ENCODE data around the gene ELMO1. TPM values are rescaled to one million over a fixed set of nuclear protein-coding genes. Genes with fewer than 3 reads are reported as not detected.

Gene ELMO1
- total RNA-seq, 1 experiment from 2014 or later: 7.8 TPM

- H2BK20ac ChIP-seq (ENCODE audit: low read depth, low read length, poor library complexity, severe bottlenecking): no peak overlapping the region
- H4K91ac ChIP-seq (ENCODE audit: insufficient read length, low read depth, low read length): no peak overlapping the region
- H3K56ac ChIP-seq (ENCODE audit: insufficient read length, low read depth, low read length): no peak overlapping the region
- H3K4me3 Mint-ChIP-seq: no peak overlapping the region
- no peak overlapping the region for H3K4me2 ChIP-seq (ENCODE audit: insufficient read depth, insufficient read length, low read length)
- no peak overlapping the region for H2BK5ac ChIP-seq (ENCODE audit: insufficient read length, low read length)
- no peak overlapping the region for H3K27ac ChIP-seq (ENCODE audit: insufficient read length, low read depth, low read length)
- H3K4me1 Mint-ChIP-seq: peaks cover 17 to 35% of the 10 kb centered on the region in 2 experiments
- H4K5ac ChIP-seq (ENCODE audit: insufficient read length, low read depth, low read length): no peak overlapping the region
- H3K9me3 Mint-ChIP-seq: no peaks in the 10 kb centered on the region
- no peak overlapping the region for H3T11ph ChIP-seq (ENCODE audit: low read length)
- H4K20me1 ChIP-seq (ENCODE audit: control insufficient read depth, insufficient read depth, insufficient read length): no peaks in the 10 kb centered on the region
- H3K27me3 Mint-ChIP-seq (ENCODE audit: low read depth): no peaks in the 10 kb centered on the region
- H3K4me1 ChIP-seq (ENCODE audit: insufficient read depth, low read length): 0 out of 2 replicates have a peak, but pooled peaks cover 2% of the 10 kb centered on the region
- TF ChIP-seq CTCF (conservative IDR thresholded peaks at IDR 0.05): no peak
- H3K27me3 ChIP-seq (ENCODE audit: insufficient read depth, low read length): no peaks in the 10 kb centered on the region
- no peak for DNase-seq
- no peaks in the 10 kb centered on the region for H3K79me1 ChIP-seq (ENCODE audit: insufficient read depth, low read depth, low read length, poor library complexity, severe bottlenecking)
- H3K79me2 ChIP-seq (ENCODE audit: insufficient read depth, low read length): no peaks in the 10 kb centered on the region
- no peak overlapping the region for H2BK120ac ChIP-seq (ENCODE audit: low read depth, low read length, poor library complexity, severe bottlenecking)
- WGBS (ENCODE audit: extremely low coverage, insufficient read length, low lambda C conversion rate): no CpG with 5 or more reads among the region's 8 CpGs
- no peak overlapping the region for H2BK12ac ChIP-seq (ENCODE audit: insufficient read length, low read depth, low read length)
- peaks cover 0 to 2% (median 0%) of the 10 kb centered on the region in 3 experiments; a peak in 1 of 7 replicates for H3K36me3 Mint-ChIP-seq (ENCODE audit: insufficient read depth in 1 of 3, low read depth in 3 of 3)
- no peak overlapping the region for H2AFZ ChIP-seq (ENCODE audit: low read length)
- H3K9ac ChIP-seq (ENCODE audit: extremely low read depth, insufficient read length, low read length): no peak overlapping the region
- H3K27ac Mint-ChIP-seq: no peak overlapping the region
- no peak overlapping the region for H4K8ac ChIP-seq (replicated peaks; ENCODE audit: insufficient read length, low read depth, low read length)
- no peak overlapping the region for H3K23ac ChIP-seq (ENCODE audit: insufficient read length, low read depth, low read length)
- no peak overlapping the region for H2AK5ac ChIP-seq (ENCODE audit: insufficient read length, low read length)
- H3K18ac ChIP-seq (ENCODE audit: insufficient read length, low read depth, low read length): no peak overlapping the region
- no peak overlapping the region for H3K4ac ChIP-seq (ENCODE audit: low read depth, low read length)
- H3K23me2 ChIP-seq (ENCODE audit: insufficient read length, low read depth, low read length, poor library complexity, severe bottlenecking): no peaks in the 10 kb centered on the region
- no peak overlapping the region for H3K14ac ChIP-seq (ENCODE audit: insufficient read depth, low read length)
- H2BK15ac ChIP-seq (ENCODE audit: low read depth, low read length): no peak overlapping the region
- H3K9me3 ChIP-seq (ENCODE audit: control insufficient read depth, low read depth, low read length): no peaks in the 10 kb centered on the region
Observed at GRCh38 chr7:37349979-37350590, 98.6 kb downstream of the ELMO1 start.
